LNCAP (cell line): ENCODE data around the gene TRPC4.

Experiments used
- TF ChIP-seq, protein P1 (sequence below): fragments of 450-650 bp; IDR thresholded peaks from 2 replicates; pipeline ENCODE4 v1.5.1; 2017; ENCODE audit warnings: mild to moderate bottlenecking

The TRPC4 gene

GRCh38 chr13:37752146-37752545, 117.4 kb downstream of the TRPC4 start:
- TF ChIP-seq, protein P1, sequence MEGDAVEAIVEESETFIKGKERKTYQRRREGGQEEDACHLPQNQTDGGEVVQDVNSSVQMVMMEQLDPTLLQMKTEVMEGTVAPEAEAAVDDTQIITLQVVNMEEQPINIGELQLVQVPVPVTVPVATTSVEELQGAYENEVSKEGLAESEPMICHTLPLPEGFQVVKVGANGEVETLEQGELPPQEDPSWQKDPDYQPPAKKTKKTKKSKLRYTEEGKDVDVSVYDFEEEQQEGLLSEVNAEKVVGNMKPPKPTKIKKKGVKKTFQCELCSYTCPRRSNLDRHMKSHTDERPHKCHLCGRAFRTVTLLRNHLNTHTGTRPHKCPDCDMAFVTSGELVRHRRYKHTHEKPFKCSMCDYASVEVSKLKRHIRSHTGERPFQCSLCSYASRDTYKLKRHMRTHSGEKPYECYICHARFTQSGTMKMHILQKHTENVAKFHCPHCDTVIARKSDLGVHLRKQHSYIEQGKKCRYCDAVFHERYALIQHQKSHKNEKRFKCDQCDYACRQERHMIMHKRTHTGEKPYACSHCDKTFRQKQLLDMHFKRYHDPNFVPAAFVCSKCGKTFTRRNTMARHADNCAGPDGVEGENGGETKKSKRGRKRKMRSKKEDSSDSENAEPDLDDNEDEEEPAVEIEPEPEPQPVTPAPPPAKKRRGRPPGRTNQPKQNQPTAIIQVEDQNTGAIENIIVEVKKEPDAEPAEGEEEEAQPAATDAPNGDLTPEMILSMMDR, result no peak

DNA sequence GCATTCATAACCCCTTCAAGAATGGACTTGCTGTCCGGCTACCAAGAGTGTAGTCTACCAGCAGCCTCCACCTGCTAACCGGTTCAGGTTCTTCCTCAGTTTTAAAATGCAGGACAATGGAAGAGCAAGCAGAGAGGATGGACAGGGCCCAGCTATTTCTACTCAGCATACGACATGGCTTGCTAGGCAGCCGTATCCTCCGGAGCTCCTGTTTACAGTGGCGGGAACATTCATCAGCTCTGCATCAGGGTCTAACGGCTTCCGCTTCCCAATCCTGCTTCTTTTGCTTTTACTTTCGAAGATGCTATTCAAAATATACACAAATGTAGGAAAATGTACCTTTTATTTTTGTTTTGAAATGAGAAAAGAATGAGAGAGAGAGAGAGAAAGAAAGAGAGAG, 118.5 kb downstream of the TRPC4 start:
- TF ChIP-seq, protein P1, result no peak

DNA sequence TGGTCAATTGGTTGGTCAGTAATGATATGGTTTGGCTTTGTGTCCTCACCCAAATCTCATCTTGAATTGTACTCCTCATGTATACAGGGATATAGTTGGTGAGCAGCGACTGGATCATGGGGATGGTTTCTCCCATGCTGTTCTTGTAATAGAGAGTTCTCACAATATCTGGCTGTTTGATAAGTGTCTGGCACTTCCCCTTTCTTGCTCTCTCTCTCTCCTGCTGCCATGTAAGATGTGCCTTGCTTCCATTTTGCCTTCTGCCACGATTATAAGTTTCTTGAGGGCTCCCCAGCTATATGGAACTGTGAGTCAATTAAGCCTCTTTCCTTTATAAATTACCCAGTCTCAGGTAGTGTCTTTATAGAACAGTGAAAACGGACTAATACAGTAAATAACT, 120.7 kb downstream of the TRPC4 start:
- TF ChIP-seq, protein P1, result no peak

GRCh38 chr13:37747071-37747612, 122.4 kb downstream of the TRPC4 start:
- TF ChIP-seq, protein P1, result no peak

DNA sequence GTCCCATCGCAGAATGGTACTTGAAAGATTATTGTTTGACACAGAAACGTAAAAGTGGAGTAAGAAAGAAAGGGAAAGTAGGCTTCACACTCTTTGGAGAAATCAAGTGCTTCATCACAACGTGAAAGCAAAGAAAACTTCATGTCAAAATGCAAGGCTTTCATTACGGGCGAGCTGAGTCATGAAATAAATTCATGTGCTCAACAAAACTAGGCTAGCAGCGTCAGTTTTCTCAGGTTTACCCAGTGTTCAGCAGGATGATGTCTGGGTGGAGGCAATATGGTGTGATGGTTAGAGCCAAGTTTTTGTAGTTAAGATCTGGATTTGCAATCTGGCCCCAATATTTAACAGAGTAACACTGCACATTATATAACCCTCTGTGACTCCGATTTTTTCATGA, 128.0 kb downstream of the TRPC4 start:
- TF ChIP-seq, protein P1, result no peak

DNA sequence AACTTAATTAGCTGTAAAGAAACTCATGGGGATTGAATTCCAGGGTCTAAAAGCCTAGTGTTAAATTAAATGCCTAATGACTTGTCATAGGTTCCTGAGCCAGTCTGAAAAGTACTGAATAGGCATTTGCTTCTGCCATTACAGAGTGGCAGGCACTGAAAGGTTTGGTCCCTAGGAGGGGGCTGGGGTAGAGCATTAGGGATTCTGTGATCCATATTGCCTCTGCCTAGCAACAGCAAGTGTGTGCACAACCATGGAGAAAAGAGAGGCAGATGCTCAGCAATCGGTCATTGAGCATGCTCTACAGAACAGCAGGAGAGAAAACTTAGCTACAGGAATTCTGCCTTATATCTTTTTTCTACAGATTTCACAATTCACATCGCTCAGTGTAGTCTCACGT, 133.5 kb downstream of the TRPC4 start:
- TF ChIP-seq, protein P1, result no peak

DNA sequence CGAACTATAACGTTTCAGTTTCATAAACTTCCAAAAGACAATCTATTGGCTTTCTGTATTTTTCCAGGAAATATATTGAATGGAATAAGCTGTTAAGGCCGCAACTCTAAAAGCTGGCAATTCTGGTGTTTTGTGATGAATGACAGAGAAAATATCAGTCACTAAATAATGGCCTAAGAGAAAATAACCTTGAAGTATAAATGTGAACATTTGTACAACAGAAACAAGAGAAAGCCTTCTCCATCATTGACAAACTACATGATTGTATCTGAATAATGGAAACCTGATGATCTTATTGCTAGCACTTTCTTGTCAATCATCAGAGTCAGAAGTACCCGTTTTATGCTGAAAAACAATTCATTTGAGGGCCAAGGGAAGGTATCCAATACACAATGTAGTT, 134.3 kb downstream of the TRPC4 start:
- TF ChIP-seq, protein P1, result no peak

DNA sequence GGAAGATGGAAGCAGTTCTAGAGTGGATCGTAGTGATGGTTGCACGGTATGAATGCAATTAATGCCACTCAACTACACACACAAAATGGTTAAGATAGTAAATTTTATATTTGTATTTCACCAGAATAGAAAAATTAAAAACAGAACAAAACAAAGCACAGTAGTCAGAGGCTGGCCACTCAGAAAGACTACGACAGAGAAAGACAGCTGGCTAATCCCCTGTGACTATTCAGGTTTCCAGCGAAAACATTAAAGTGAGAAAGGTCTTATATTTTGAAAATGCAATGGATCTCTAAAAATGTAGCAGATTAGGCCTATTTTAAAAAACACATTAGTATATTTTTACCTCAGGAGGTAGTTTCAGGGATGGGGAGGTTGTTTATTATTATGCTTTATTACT, 139.7 kb downstream of the TRPC4 start:
- TF ChIP-seq, protein P1, result no peak
